ENCODE measurements around the gene ATP13A3.

The ATP13A3 gene

GRCh38 chr3:194389269-194389668 lies 97.5 kb downstream of the ATP13A3 start (continued):
- no peak for TF ChIP-seq GLIS3 (CRISPR knock-in tag; IDR thresholded peaks at IDR 0.05)
- TF ChIP-seq TOX (CRISPR knock-in tag; IDR thresholded peaks at IDR 0.05; ENCODE audit: borderline replicate concordance) = no peak
- TF ChIP-seq TCF4 (CRISPR knock-in tag; IDR thresholded peaks at IDR 0.05; ENCODE audit: borderline replicate concordance) = no peak
- no peak for TF ChIP-seq RARB (CRISPR knock-in tag; IDR thresholded peaks at IDR 0.05)
- TF ChIP-seq ISL1 (CRISPR knock-in tag; IDR thresholded peaks at IDR 0.05) = no peak
- TF ChIP-seq SNAI2 (CRISPR knock-in tag; IDR thresholded peaks at IDR 0.05) = no peak
- TF ChIP-seq OSR1 (CRISPR knock-in tag; IDR thresholded peaks at IDR 0.05) = no peak
- no peak for TF ChIP-seq PATZ1 (CRISPR knock-in tag; IDR thresholded peaks at IDR 0.05; ENCODE audit: borderline replicate concordance)
- no peak for TF ChIP-seq ESRRG (CRISPR knock-in tag; IDR thresholded peaks at IDR 0.05)
- no peak for TF ChIP-seq BACH2 (CRISPR knock-in tag; IDR thresholded peaks at IDR 0.05; ENCODE audit: borderline replicate concordance)

GRCh38 chr3:194387926-194388418 lies 98.8 kb downstream of the ATP13A3 start:
- ATAC-seq = no peak
- TF ChIP-seq PPARA (CRISPR knock-in tag; IDR thresholded peaks at IDR 0.05; ENCODE audit: borderline replicate concordance) (no peak), PATZ1 (CRISPR knock-in tag; IDR thresholded peaks at IDR 0.05; ENCODE audit: borderline replicate concordance) (no peak), BACH2 (CRISPR knock-in tag; IDR thresholded peaks at IDR 0.05; ENCODE audit: borderline replicate concordance) (no peak), ZNF70 (CRISPR knock-in tag; IDR thresholded peaks at IDR 0.05) (no peak), ZC3H10 (CRISPR knock-in tag; IDR thresholded peaks at IDR 0.05) (no peak), CSDC2 (CRISPR knock-in tag; IDR thresholded peaks at IDR 0.05) (no peak), RARB (CRISPR knock-in tag; IDR thresholded peaks at IDR 0.05) (no peak), ESRRG (CRISPR knock-in tag; IDR thresholded peaks at IDR 0.05) (no peak), ISL1 (CRISPR knock-in tag; IDR thresholded peaks at IDR 0.05) (no peak), ZFP3 (CRISPR knock-in tag; IDR thresholded peaks at IDR 0.05) (no peak), ARNTL (CRISPR knock-in tag; IDR thresholded peaks at IDR 0.05; ENCODE audit: borderline replicate concordance, low read depth) (no peak), CSRNP3 (CRISPR knock-in tag; IDR thresholded peaks at IDR 0.05) (no peak), ZNF8 (CRISPR knock-in tag; IDR thresholded peaks at IDR 0.05) (no peak), TCF4 (CRISPR knock-in tag; IDR thresholded peaks at IDR 0.05; ENCODE audit: borderline replicate concordance) (no peak)
- TF ChIP-seq, protein P1, sequence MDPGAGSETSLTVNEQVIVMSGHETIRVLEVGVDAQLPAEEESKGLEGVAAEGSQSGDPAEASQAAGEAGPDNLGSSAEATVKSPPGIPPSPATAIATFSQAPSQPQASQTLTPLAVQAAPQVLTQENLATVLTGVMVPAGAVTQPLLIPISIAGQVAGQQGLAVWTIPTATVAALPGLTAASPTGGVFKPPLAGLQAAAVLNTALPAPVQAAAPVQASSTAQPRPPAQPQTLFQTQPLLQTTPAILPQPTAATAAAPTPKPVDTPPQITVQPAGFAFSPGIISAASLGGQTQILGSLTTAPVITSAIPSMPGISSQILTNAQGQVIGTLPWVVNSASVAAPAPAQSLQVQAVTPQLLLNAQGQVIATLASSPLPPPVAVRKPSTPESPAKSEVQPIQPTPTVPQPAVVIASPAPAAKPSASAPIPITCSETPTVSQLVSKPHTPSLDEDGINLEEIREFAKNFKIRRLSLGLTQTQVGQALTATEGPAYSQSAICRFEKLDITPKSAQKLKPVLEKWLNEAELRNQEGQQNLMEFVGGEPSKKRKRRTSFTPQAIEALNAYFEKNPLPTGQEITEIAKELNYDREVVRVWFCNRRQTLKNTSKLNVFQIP (CRISPR knock-in tag; IDR thresholded peaks at IDR 0.05; ENCODE audit: borderline replicate concordance, low read depth) = no peak

GRCh38 chr3:194387276-194387675 lies 99.5 kb downstream of the ATP13A3 start:
- TF ChIP-seq PPARA (CRISPR knock-in tag; IDR thresholded peaks at IDR 0.05; ENCODE audit: borderline replicate concordance) = no peak
- no peak for TF ChIP-seq BACH2 (CRISPR knock-in tag; IDR thresholded peaks at IDR 0.05; ENCODE audit: borderline replicate concordance)
- TF ChIP-seq ZFP3 (CRISPR knock-in tag; IDR thresholded peaks at IDR 0.05) = no peak
- TF ChIP-seq ZNF70 (CRISPR knock-in tag; IDR thresholded peaks at IDR 0.05) = no peak
- TF ChIP-seq ZFP30 (CRISPR knock-in tag; IDR thresholded peaks at IDR 0.05) = no peak
- TF ChIP-seq CSRNP3 (CRISPR knock-in tag; IDR thresholded peaks at IDR 0.05) = no peak
- no peak for TF ChIP-seq PATZ1 (CRISPR knock-in tag; IDR thresholded peaks at IDR 0.05; ENCODE audit: borderline replicate concordance)
- TF ChIP-seq ZNF8 (CRISPR knock-in tag; IDR thresholded peaks at IDR 0.05) = no peak
- TF ChIP-seq, protein P1 (CRISPR knock-in tag; IDR thresholded peaks at IDR 0.05; ENCODE audit: borderline replicate concordance, low read depth) = no peak
- TF ChIP-seq, protein P2, sequence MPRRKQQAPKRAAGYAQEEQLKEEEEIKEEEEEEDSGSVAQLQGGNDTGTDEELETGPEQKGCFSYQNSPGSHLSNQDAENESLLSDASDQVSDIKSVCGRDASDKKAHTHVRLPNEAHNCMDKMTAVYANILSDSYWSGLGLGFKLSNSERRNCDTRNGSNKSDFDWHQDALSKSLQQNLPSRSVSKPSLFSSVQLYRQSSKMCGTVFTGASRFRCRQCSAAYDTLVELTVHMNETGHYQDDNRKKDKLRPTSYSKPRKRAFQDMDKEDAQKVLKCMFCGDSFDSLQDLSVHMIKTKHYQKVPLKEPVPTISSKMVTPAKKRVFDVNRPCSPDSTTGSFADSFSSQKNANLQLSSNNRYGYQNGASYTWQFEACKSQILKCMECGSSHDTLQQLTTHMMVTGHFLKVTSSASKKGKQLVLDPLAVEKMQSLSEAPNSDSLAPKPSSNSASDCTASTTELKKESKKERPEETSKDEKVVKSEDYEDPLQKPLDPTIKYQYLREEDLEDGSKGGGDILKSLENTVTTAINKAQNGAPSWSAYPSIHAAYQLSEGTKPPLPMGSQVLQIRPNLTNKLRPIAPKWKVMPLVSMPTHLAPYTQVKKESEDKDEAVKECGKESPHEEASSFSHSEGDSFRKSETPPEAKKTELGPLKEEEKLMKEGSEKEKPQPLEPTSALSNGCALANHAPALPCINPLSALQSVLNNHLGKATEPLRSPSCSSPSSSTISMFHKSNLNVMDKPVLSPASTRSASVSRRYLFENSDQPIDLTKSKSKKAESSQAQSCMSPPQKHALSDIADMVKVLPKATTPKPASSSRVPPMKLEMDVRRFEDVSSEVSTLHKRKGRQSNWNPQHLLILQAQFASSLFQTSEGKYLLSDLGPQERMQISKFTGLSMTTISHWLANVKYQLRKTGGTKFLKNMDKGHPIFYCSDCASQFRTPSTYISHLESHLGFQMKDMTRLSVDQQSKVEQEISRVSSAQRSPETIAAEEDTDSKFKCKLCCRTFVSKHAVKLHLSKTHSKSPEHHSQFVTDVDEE (CRISPR knock-in tag; IDR thresholded peaks at IDR 0.05) = no peak
- TF ChIP-seq ISL1 (CRISPR knock-in tag; IDR thresholded peaks at IDR 0.05) = no peak
- TF ChIP-seq TCF4 (CRISPR knock-in tag; IDR thresholded peaks at IDR 0.05; ENCODE audit: borderline replicate concordance) = no peak
- no peak for ATAC-seq
